IPS DF 6.9 (cell line): ENCODE data around the gene UFD1.

Experiments used
- DNase-seq: peaks from one replicate; pipeline ENCODE4 v3.0.0-alpha.2; 2013; ENCODE audit warnings: low read depth, low spot score
- H3K27ac ChIP-seq: one replicate; pipeline ENCODE4 v1.5.1; 2013; ENCODE audit warnings: low read length, control low read depth
- H3K27me3 ChIP-seq: 2 replicates; pipeline ENCODE4 v1.6.1; 2013; ENCODE audit warnings: mild to moderate bottlenecking, low read length; ENCODE audit not compliant: control insufficient read depth, insufficient read depth
- H3K36me3 ChIP-seq: 2 replicates; pipeline ENCODE4 v1.6.1; 2013; ENCODE audit warnings: low read length; ENCODE audit not compliant: control insufficient read depth, insufficient read depth
- H3K4me1 ChIP-seq: 2 replicates; pipeline ENCODE4 v1.6.1; 2013; ENCODE audit warnings: low read length; ENCODE audit not compliant: control insufficient read depth, insufficient read depth
- H3K4me3 ChIP-seq: 2 replicates; pipeline ENCODE4 v1.5.1; 2013; ENCODE audit warnings: mild to moderate bottlenecking, low read length
- H3K9me3 ChIP-seq: 2 replicates; pipeline ENCODE4 v1.6.1; 2013; ENCODE audit warnings: low read length, inconsistent platforms; ENCODE audit not compliant: control insufficient read depth, insufficient read depth
- WGBS: extraction: QIAGEN DNeasy Blood & Tissue Kit; methylation state at CpG from one replicate; pipeline ENCODE4 v1.1.7; 2013; ENCODE audit warnings: mixed read lengths, missing lambda C conversion rate; ENCODE audit not compliant: insufficient read length, insufficient coverage; 5-methylcytosine and 5-hydroxymethylcytosine counted together

Gene UFD1

DNA sequence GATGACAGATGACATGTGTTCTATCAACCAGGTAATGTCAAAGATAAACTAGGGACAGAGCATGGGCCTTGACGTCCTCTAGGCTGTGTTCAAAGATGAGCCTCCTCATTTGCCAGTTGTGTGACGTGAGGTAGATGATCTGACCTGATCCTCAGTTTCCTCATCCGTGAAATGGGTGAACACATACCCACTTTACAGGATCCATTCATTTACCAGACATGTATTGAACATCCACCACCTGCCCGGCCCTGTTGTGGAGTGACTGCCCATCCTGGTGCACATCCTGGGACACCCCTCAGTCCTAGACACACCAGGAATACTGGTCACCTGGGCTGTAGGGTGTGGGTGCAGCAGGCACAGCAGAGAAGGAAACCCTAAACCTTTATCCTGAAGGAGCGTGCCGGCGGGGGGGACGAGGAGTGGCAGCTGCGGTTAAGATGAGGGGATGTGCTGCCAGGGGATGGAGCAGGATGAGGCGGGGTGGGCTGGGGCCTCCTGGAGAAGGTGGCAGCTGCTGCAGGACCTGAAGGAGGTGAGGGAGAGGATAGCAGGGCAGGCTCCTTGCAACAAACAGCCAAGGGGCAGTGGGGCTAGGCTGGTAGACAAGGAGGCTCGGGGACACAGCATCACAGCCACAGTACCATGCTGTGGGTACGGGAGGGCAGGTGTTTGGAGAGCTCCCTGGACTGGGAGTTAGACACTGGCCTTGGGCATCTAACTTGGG lies 36.8 kb upstream of the UFD1 start:
- DNase-seq = no peak
- peaks cover 2% of the 10 kb centered on the region; the same call in 1 of the 2 replicates for H3K4me1 ChIP-seq
- peaks cover 14% of the 10 kb centered on the region for H3K36me3 ChIP-seq
- H3K9me3 ChIP-seq = no peaks in the 10 kb centered on the region
- H3K27me3 ChIP-seq = no peaks in the 10 kb centered on the region
- no peak overlapping the region for H3K4me3 ChIP-seq
- whole genome bisulfite sequencing = no CpG with 5 or more reads among the region's 12 CpGs
- no peak overlapping the region for H3K27ac ChIP-seq

DNA sequence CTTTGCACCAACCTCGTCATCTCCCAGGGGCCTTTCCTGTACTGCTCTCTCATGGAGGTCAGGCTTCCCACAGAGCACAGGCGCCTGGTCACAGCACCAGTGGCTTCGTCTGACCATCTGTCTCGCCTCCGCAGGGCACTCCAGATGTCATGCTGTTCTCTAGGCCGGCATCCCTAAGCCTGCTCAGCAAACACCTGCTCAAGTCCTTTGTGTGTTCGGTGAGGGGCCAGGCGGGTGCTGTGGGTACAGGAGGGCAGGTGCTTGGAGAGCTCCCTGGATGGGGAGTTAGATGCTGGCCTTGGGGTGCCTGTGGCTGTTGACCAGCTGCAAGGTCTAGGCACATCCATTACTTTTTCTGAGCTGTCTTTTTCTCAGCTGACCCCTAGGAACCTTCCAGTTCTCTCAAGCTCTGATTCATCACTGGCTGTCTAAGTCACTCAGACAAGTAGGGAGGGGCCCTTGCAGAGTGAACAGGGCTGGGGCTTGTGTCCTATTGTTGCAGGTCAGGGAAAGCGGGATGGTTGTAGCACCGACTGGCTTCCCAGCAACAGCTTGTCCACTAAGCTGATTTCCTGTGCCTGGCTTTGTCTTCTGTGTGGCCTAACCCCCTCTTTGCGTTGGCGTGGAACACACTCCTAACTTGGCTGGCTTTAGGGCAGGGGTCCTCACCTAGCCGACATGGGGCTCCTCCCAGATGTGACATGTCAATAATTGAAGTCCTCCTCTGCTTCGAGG lies 36.0 kb upstream of the UFD1 start:
- Histone ChIP-seq H3K36me3 (peaks cover 14% of the 10 kb centered on the region), H3K9me3 (no peaks in the 10 kb centered on the region), H3K27ac (no peak overlapping the region), H3K27me3 (no peaks in the 10 kb centered on the region), H3K4me1 (peaks cover 2% of the 10 kb centered on the region; the same call in 1 of the 2 replicates), H3K4me3 (no peak overlapping the region)
- DNase-seq = no peak
- WGBS = no CpG with 5 or more reads among the region's 14 CpGs

DNA sequence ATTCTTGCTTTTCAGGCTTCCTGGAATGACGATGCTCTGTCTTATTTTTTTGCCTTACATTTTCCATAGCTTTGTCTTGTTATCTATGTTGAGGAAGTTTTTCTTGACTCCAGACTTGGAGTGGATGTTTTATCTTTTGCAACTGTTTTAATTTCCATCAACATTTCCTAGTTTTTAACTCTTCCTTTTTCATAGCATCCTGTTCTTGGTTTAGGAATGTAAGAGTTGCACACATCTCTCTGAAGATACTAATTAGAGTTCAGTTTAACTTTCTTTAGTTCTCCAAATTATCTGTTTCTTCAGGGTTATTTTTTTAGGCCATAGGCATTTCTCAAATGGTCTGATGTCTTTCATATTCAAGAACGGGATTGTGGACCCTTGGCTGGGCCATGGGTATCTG lies 34.8 kb upstream of the UFD1 start:
- no peak overlapping the region for H3K27ac ChIP-seq
- H3K36me3 ChIP-seq = peaks cover 14% of the 10 kb centered on the region
- no CpG with 5 or more reads among the region's 2 CpGs for WGBS

DNA sequence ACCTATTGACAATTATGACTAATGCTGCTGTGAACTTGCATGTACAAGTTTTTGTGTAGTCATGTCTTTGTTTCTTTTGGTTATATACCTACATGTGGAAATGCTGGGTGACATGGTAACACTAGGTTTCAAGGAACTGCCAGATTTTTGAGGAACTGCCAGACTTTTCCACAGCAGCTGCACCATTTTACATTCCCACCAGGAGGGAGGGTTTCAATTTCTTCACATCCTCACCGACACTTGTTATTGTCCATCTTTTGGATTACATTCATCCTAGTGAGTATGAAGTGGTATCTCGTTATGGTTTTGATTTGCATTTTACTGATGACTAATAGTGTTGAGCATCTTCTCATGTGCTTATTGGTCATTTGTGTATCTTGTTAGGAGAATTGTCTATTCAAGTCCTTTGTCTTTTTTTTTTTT lies 31.9 kb upstream of the UFD1 start:
- no peak for DNase-seq
- H3K27me3 ChIP-seq = no peaks in the 10 kb centered on the region
- no peak overlapping the region for H3K27ac ChIP-seq
- peaks cover 2% of the 10 kb centered on the region; the same call in 1 of the 2 replicates for H3K4me1 ChIP-seq
- H3K9me3 ChIP-seq = no peaks in the 10 kb centered on the region
- H3K36me3 ChIP-seq = peaks cover 14% of the 10 kb centered on the region
- no peak overlapping the region for H3K4me3 ChIP-seq
- no CpG with 5 or more reads among the region's 2 CpGs for WGBS

More for the DNA sequence above, 34.8 kb upstream of the UFD1 start:
- Histone ChIP-seq H3K4me1 (peaks cover 2% of the 10 kb centered on the region; the same call in 1 of the 2 replicates), H3K9me3 (no peaks in the 10 kb centered on the region), H3K27me3 (no peaks in the 10 kb centered on the region), H3K4me3 (no peak overlapping the region)
- no peak for DNase-seq

DNA sequence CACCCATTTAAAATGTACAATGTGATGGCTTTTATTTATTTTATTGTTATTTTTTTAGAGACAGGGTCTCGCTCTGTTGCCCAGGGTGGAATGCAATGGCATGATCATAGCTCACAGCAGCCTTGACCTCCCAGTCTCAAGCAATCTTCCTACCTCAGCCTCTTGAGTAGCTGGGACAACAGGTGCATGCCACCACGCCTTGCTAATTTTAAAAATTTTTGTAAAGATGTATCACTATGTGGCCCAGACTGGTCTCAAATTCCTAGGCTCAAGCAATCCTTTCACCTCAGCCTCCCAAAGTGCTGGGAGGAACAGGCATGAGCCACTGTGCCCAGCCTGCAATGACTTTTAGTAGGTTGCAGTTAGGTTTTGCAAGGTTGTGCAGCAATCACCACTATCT lies 30.9 kb upstream of the UFD1 start:
- no CpG with 5 or more reads among the region's 2 CpGs for WGBS
- DNase-seq = no peak
- H3K4me3 ChIP-seq = no peak overlapping the region
- H3K36me3 ChIP-seq = peaks cover 16% of the 10 kb centered on the region
- H3K27me3 ChIP-seq = no peaks in the 10 kb centered on the region
- peaks cover 2% of the 10 kb centered on the region; the same call in 1 of the 2 replicates for H3K4me1 ChIP-seq
- H3K27ac ChIP-seq = no peak overlapping the region
- no peaks in the 10 kb centered on the region for H3K9me3 ChIP-seq

DNA sequence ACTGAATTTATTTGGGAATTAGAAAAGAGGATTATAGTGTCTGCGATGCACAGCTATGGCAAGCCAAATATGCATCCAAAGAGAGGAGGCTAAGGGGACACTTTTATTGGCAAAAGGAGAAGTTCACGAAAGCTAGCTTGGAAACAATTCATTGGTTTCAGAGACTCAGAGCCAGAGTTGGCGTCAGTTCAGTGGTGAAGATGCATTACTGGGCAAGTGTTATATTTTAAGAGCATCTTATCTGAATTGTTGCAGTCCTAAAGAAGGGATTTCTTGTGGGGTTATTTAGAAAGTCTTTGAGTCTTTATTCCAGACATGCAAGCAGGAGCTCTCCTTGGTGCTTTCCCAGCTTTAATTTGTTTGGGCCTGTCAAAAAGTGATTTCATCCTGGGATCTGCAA lies 30.2 kb upstream of the UFD1 start:
- WGBS = no CpG with 5 or more reads among the region's 3 CpGs

DNA sequence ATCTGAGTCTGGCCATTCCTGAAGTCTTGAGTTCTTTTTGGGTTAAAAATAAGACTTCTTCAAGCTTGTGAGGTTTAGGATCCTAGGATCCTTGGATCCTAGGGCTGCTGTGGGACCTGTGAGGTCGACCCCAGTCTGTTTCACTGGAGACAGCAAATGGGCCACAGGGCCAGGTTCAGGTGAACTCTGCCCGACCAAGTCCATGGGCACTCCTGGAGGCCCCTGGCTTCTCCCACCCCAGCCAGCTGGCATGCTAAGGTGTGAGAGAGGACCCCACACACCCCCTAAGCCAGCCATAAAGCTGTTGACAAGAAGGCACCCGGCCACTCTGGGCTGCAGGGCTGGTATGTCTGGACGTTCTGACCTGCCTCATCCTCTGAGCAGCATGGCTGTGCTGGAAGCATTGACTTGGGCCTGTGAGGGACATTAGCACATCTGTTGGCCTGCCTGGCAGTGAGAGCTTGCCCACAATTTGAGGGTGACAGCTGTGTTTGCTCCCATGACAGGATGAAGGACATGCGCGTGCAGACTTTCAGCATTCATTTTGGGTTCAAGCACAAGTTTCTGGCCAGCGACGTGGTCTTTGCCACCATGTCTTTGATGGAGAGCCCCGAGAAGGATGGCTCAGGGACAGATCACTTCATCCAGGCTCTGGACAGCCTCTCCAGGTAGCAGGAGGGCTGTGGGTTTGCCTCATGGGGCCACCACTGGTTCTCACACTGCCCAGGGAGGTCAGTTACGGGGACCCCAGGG lies 29.2 kb upstream of the UFD1 start:
- no peaks in the 10 kb centered on the region for H3K4me1 ChIP-seq
- DNase-seq = no peak
- no CpG with 5 or more reads among the region's 10 CpGs for WGBS
- H3K27me3 ChIP-seq = no peaks in the 10 kb centered on the region
- no peaks in the 10 kb centered on the region for H3K9me3 ChIP-seq
- peaks cover 16% of the 10 kb centered on the region for H3K36me3 ChIP-seq
- H3K27ac ChIP-seq = no peak overlapping the region
- H3K4me3 ChIP-seq = no peak overlapping the region

More for the DNA sequence above, 30.2 kb upstream of the UFD1 start:
- no peak overlapping the region for H3K4me3 ChIP-seq
- H3K27ac ChIP-seq = no peak overlapping the region
- H3K27me3 ChIP-seq = no peaks in the 10 kb centered on the region
- peaks cover 16% of the 10 kb centered on the region for H3K36me3 ChIP-seq
- DNase-seq = no peak
- H3K4me1 ChIP-seq = no peaks in the 10 kb centered on the region
- no peaks in the 10 kb centered on the region for H3K9me3 ChIP-seq

DNA sequence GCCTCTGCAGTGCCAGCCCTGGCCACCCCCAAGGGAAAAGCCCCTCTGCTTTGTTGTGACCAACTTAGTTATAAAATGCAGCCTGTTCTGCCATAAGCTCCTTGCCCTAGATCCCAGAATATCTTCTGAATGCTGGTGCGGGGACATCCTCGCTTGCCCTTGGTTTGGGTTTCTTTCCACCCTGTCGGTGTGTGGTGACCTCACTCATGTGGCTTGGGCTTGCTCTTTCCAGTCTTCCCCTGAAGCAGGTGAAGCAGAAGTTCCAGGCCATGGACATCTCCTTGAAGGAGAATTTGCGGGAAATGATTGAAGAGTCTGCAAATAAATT lies 28.5 kb upstream of the UFD1 start:
- WGBS = no CpG with 5 or more reads among the region's 4 CpGs
- Histone ChIP-seq H3K27me3 (no peaks in the 10 kb centered on the region), H3K9me3 (no peaks in the 10 kb centered on the region), H3K4me3 (no peak overlapping the region), H3K27ac (no peak overlapping the region), H3K36me3 (peaks cover 16% of the 10 kb centered on the region), H3K4me1 (no peaks in the 10 kb centered on the region)
- no peak for DNase-seq

DNA sequence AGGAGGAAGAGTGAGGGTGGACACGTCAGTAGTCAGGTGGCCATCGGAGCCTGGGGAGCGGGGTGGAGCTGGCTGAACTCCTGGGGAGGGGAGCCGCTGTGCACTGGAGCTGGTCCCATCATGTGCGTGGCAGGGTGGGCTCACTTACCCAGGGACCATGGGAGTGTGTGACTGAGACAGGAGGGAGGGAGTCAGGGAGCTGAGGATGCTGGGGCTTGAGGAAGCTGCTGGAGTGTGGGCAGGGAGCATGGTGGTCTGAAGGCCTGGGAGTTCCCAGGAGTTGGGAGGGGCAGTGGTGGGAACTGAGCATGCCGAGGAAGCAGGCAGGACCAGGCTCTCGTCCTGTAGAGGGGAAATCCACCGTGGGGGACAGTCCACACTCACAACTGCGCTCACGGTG lies 27.2 kb upstream of the UFD1 start:
- Histone ChIP-seq H3K27ac (no peak overlapping the region), H3K4me1 (no peaks in the 10 kb centered on the region), H3K9me3 (no peaks in the 10 kb centered on the region), H3K27me3 (no peaks in the 10 kb centered on the region), H3K36me3 (peaks cover 16% of the 10 kb centered on the region), H3K4me3 (no peak overlapping the region)
- DNase-seq = no peak
- no CpG with 5 or more reads among the region's 10 CpGs for WGBS

DNA sequence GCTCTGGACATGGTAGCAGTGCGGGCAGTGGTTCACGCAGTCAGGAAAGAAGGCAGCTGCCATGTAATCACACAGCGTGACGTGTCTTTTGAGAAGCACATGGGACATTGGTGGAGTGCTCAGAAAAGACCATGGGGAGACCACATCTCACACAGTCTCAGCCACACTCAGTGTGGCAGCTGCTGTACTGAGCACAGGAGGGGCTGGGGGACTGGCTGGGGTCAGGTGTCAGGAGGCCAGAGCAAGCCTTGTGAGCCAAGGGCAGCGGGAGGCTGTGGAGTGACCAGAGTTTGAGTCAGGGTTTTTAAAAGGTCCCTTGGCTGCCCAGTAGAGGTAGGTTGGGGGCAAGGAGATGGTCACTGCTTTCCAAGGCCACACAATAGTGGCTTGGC lies 26.7 kb upstream of the UFD1 start:
- no peaks in the 10 kb centered on the region for H3K27me3 ChIP-seq
- H3K9me3 ChIP-seq = no peaks in the 10 kb centered on the region
- H3K27ac ChIP-seq = no peak overlapping the region
- peaks cover 16% of the 10 kb centered on the region for H3K36me3 ChIP-seq
- H3K4me1 ChIP-seq = no peaks in the 10 kb centered on the region
- no CpG with 5 or more reads among the region's 5 CpGs for WGBS
- no peak overlapping the region for H3K4me3 ChIP-seq
- no peak for DNase-seq
